Memory B cell (primary cell): ENCODE data around the gene C1QL4.
A peak's percentile ranks its signal among the peaks of the same experiment; 100 is the strongest.

Experiments used
- ATAC-seq: fragments of 150-1000 bp; cut with Tn5 transposase; 2 replicates; pipeline ENCODE4 v1.10.0; 2021; ENCODE audit warnings: low read depth, mild to moderate bottlenecking, moderate library complexity
- DNase-seq, 2 donors: peaks; one replicate each; pipeline ENCODE4 v3.0.0; 2022; ENCODE audit warnings: low spot score in 2 of 2
- H3K27ac Mint-ChIP-seq: one replicate; pipeline ENCODE4 v1.8.0; 2022; ENCODE audit warnings: mild to moderate bottlenecking, moderate library complexity, mixed read lengths
- H3K27me3 Mint-ChIP-seq: one replicate; pipeline ENCODE4 v1.8.0; 2022; ENCODE audit warnings: mixed read lengths
- H3K36me3 Mint-ChIP-seq: one replicate; pipeline ENCODE4 v1.8.0; 2022; ENCODE audit warnings: mild to moderate bottlenecking, mixed read lengths
- H3K4me1 Mint-ChIP-seq: one replicate; pipeline ENCODE4 v1.8.0; 2022; ENCODE audit warnings: mixed read lengths
- H3K4me3 Mint-ChIP-seq: one replicate; pipeline ENCODE4 v1.8.0; 2022; ENCODE audit warnings: mild to moderate bottlenecking, moderate library complexity, mixed read lengths
- H3K9me3 Mint-ChIP-seq: one replicate; pipeline ENCODE4 v1.8.0; 2022; ENCODE audit warnings: mixed read lengths

The C1QL4 gene

GRCh38 chr12:49359671-49360070 is 22.7 kb upstream of the C1QL4 start:
- Mint-ChIP-seq H3K9me3 (no peaks in the 10 kb centered on the region), H3K36me3 (no peaks in the 10 kb centered on the region), H3K27ac (no peak overlapping the region), H3K27me3 (peaks cover 8% of the 10 kb centered on the region), H3K4me3 (no peak overlapping the region), H3K4me1 (peaks cover 4% of the 10 kb centered on the region)
- ATAC-seq, result no peak
- DNase-seq, result no peak

- DNase-seq, result peak; percentile 49 to 59
These were observed 21.6 kb upstream of the C1QL4 start for GRCh38 chr12:49358483-49359141.

DNA sequence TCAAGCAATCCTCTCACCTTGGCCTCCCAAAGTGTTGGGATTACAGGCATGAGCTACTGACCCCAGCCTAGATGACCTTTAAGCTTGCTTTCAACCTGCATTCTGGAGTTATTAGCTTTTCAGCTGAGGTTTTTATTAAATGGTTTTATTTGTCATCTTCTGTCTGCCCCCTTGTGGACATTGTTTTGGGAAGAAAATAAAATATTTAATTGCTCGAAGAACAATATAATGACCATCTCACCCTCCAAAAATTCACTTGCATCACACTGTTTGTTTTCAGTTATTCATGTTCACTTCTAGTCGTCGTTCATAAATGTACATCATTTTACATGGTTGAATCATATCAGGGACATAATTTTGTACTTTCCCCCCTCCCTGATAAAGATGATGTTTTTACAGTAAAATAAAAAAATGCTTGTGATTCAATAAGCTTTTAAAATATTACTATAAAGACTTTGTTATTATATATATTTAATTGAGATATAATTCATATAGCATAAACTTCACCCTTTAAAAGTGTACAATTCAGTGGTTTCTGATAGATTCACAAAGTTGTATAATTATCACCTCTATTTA is 20.2 kb upstream of the C1QL4 start:
- ATAC-seq (no peak), DNase-seq (no peak)
- H3K4me1 Mint-ChIP-seq, result peaks cover 4% of the 10 kb centered on the region
- H3K4me3 Mint-ChIP-seq, result no peak overlapping the region
- H3K9me3 Mint-ChIP-seq, result no peaks in the 10 kb centered on the region
- no peak overlapping the region for H3K27ac Mint-ChIP-seq
- H3K36me3 Mint-ChIP-seq, result no peaks in the 10 kb centered on the region
- H3K27me3 Mint-ChIP-seq, result peaks cover 13% of the 10 kb centered on the region

More at GRCh38 chr12:49358483-49359141, 21.6 kb upstream of the C1QL4 start:
- Mint-ChIP-seq H3K4me1 (peaks cover 4% of the 10 kb centered on the region), H3K27ac (no peak overlapping the region), H3K4me3 (no peak overlapping the region), H3K36me3 (no peaks in the 10 kb centered on the region), H3K9me3 (no peaks in the 10 kb centered on the region), H3K27me3 (peaks cover 10% of the 10 kb centered on the region)
- ATAC-seq, result peak; percentile 93

DNA sequence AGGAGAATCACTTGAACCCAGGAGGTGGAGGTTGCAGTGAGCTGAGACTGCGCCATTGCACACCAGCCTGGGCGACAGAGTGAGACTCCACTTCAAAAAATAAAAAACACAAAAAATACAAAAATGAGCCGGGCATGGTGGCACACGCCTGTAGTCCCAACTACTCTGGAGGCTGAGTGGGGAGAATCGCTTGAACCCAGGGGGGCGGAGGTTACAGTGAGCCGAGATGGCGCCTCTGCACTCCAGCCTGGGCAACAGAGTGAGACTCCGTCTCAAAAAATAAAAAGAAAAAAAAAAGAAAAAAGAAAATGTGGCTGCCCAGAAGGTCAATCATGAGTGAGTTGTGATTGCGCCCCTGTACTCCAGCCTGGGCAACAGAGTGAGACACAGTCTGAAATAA is 18.9 kb upstream of the C1QL4 start:
- no peak for DNase-seq
- Mint-ChIP-seq H3K27me3 (peaks cover 15% of the 10 kb centered on the region), H3K9me3 (no peaks in the 10 kb centered on the region), H3K4me3 (no peak overlapping the region), H3K36me3 (no peaks in the 10 kb centered on the region), H3K4me1 (peaks cover 4% of the 10 kb centered on the region), H3K27ac (no peak overlapping the region)
- no peak for ATAC-seq

- DNase-seq, result no peak
- H3K4me1 Mint-ChIP-seq, result peaks cover 2% of the 10 kb centered on the region
- H3K36me3 Mint-ChIP-seq, result no peaks in the 10 kb centered on the region
- H3K9me3 Mint-ChIP-seq, result no peaks in the 10 kb centered on the region
- no peak overlapping the region for H3K4me3 Mint-ChIP-seq
- no peak overlapping the region for H3K27ac Mint-ChIP-seq
- no peak for ATAC-seq
- peaks cover 20% of the 10 kb centered on the region for H3K27me3 Mint-ChIP-seq
These were observed 15.4 kb upstream of the C1QL4 start for GRCh38 chr12:49352351-49352750.

GRCh38 chr12:49349266-49349665 is 12.3 kb upstream of the C1QL4 start:
- peaks cover 23% of the 10 kb centered on the region for H3K4me1 Mint-ChIP-seq
- H3K27me3 Mint-ChIP-seq, result peaks cover 23% of the 10 kb centered on the region
- no peak for DNase-seq
- H3K27ac Mint-ChIP-seq, result no peak overlapping the region
- no peak overlapping the region for H3K4me3 Mint-ChIP-seq
- ATAC-seq, result no peak
- no peaks in the 10 kb centered on the region for H3K36me3 Mint-ChIP-seq
- no peaks in the 10 kb centered on the region for H3K9me3 Mint-ChIP-seq

DNA sequence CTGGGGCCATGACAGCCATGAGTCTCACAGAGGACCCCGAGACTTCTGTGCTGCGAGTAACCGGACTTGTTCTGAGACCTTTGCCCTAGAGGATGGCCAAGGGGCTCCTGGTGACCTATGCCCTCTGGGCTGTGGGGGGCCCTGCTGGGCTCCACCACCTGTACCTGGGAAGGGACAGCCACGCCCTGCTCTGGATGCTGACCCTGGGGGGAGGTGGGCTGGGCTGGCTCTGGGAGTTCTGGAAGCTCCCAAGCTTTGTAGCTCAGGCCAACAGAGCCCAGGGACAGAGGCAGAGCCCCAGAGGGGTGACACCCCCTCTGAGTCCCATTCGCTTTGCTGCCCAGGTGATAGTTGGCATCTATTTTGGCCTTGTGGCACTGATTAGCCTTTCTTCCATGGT is 11.8 kb upstream of the C1QL4 start:
- peaks cover 27% of the 10 kb centered on the region for H3K4me1 Mint-ChIP-seq

DNA sequence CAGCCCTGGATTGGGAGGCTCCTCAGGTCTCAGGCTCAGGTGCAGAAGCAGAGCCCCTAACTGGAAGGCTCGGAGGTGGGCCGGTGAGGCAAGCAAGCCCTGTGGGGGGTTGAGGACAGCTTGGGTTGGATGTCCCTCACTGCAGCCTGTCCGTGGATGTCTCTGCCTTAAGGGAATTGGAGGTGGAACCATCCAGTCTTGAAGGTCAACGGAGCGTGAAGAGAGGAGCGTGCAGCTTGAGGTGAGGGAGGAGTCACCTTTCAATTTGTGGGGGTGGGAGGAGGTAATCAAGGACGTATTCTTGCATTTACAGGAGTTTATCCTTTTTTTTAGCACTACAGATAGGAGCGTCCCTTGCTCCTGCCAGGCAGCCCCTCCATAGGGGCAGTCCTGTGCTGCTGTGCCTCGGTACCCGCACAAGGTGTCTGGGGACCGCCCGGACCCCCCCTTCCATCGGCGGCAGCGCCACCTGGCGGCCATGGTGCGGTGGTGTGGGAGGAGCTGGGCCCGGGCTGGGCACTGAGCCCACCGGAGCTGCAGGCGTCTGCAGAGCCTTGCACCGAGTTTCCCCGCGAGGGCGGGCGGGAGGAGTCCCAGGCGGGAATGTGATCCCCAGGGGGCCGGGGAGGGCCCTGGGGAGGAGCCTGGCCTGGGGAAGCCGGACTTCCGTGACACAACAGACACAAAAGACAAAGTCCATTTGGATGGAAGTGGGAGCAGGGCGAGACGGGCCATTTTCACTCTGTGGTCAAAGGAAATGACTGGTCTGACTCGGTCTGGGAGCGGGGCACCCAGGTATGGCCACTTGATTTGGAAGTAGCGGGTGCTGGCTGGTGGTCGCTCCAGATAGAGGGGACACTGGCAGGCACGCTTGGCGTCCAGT is 10.6 kb upstream of the C1QL4 start:
- H3K4me1 Mint-ChIP-seq, result peaks cover 33% of the 10 kb centered on the region
- peaks cover 24% of the 10 kb centered on the region for H3K27me3 Mint-ChIP-seq
- H3K36me3 Mint-ChIP-seq, result no peaks in the 10 kb centered on the region
- DNase-seq (peak; percentile 79 to 88), ATAC-seq (peak; percentile 76)
- peak overlapping the region; percentile 85 for H3K4me3 Mint-ChIP-seq
- no peaks in the 10 kb centered on the region for H3K9me3 Mint-ChIP-seq
- no peak overlapping the region for H3K27ac Mint-ChIP-seq

More for the DNA sequence above, 11.8 kb upstream of the C1QL4 start:
- Mint-ChIP-seq H3K27me3 (peaks cover 23% of the 10 kb centered on the region), H3K4me3 (no peak overlapping the region), H3K27ac (no peak overlapping the region), H3K36me3 (no peaks in the 10 kb centered on the region), H3K9me3 (no peaks in the 10 kb centered on the region)
- DNase-seq (no peak), ATAC-seq (no peak)

- H3K27me3 Mint-ChIP-seq, result peaks cover 24% of the 10 kb centered on the region
- peak within 1 kb of the TSS; percentile 85 for H3K4me3 Mint-ChIP-seq
- ATAC-seq (peak; percentile 3), DNase-seq (peak in 1 of 2 donors; percentile 53)
- H3K9me3 Mint-ChIP-seq, result no peaks in the 10 kb centered on the region
- H3K36me3 Mint-ChIP-seq, result no peaks in the 10 kb centered on the region
- H3K4me1 Mint-ChIP-seq, result peaks cover 33% of the 10 kb centered on the region
- H3K27ac Mint-ChIP-seq, result peak within 1 kb of the TSS; percentile 19
These were observed 9.8 kb upstream of the C1QL4 start, which contains the start of gene DNAJC22 for GRCh38 chr12:49346659-49347310. Gene DNAJC22, plus strand, starts transcription at chr12:49346888. Its CDS starts 1,985 bp downstream, at chr12:49348873.

- Mint-ChIP-seq H3K9me3 (no peaks in the 10 kb centered on the region), H3K36me3 (no peaks in the 10 kb centered on the region), H3K4me1 (peaks cover 33% of the 10 kb centered on the region), H3K27me3 (peaks cover 22% of the 10 kb centered on the region), H3K4me3 (peak overlapping the region; percentile 85), H3K27ac (peak overlapping the region; percentile 19)
- ATAC-seq, result no peak
- DNase-seq, result no peak
These were observed 9.1 kb upstream of the C1QL4 start for GRCh38 chr12:49345825-49346658.

DNA sequence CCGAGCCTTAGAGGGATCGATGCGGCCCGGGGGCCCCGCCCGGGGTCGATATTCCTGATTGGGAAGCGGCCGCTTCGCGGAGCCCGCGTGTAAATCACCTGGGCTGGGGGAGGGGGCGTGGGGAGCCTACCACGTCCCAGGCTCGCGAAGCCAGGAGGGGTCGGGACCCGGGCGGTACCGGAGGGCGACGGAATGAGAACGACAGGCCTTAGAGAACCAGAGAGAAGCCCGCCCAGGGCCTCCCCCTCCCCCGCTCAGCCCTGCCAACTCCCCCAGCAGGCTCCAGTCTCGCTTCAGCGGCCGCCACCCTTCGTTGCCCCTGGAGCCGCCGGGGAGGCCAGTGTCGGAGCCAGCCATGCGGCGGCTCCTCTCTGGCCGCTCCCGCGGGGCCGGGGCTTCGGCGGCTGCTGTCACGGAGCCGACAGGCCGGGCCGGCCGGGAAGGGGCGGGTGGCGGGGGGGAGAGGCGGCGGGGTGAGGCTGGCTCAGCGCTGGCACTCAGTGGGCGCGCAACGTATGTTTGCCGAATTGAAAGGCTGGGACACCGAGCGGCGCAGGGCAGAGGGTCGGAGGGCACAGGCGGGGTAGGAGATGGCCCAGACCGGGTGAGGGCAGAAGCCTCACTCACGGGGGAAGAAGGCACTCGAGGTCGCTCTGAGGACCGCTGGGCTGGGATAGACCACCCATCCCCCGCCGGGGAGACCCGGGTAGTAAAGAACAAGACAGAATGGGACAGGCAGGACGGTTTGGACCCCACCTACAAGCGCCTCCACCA is 8.2 kb upstream of the C1QL4 start:
- ATAC-seq (peak; percentile 47), DNase-seq (peak in 1 of 2 donors; percentile 49)
- Mint-ChIP-seq H3K4me3 (peak overlapping the region; percentile 85), H3K36me3 (no peaks in the 10 kb centered on the region), H3K9me3 (no peaks in the 10 kb centered on the region), H3K27ac (no peak overlapping the region), H3K27me3 (peaks cover 18% of the 10 kb centered on the region), H3K4me1 (peaks cover 33% of the 10 kb centered on the region)

DNA sequence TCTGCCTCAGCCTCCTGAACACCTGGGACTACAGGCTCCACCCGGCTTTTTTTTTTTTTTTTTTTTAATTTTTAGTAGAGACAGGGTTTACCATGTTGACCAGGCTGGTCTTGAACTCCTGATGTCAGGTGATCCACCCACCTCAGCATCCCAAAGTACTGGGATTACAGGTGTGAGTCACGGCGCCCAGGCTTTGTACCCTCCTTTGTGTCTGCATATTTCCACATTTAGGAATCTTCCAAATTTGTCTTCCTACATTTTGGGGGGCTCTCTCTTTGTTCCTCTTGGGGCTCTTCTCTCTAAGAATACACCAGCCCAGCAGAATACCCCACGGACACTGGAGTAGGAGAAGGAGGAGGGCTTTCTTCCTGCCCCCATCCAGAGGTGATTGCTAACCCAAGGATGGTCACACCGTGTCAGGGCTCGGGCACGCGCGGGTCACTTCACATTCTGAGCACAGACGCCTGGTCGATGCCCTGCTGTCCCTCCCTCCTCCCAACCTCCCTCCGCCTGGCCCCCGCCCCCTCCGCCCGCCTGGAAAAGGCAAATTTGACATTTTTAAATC is 7.6 kb upstream of the C1QL4 start:
- H3K27ac Mint-ChIP-seq, result no peak overlapping the region
- no peaks in the 10 kb centered on the region for H3K9me3 Mint-ChIP-seq
- DNase-seq (no peak), ATAC-seq (no peak)
- H3K4me1 Mint-ChIP-seq, result peaks cover 33% of the 10 kb centered on the region
- no peaks in the 10 kb centered on the region for H3K36me3 Mint-ChIP-seq
- H3K4me3 Mint-ChIP-seq, result peak overlapping the region; percentile 5
- H3K27me3 Mint-ChIP-seq, result peaks cover 18% of the 10 kb centered on the region
